ENCODE measurements around the gene PRDM1.

The PRDM1 gene

GRCh38 chr6:106116125-106116832 lies 30.1 kb downstream of the PRDM1 start:
- no peak for DNase-seq (ENCODE audit: low read depth in 2 of 2)

GRCh38 chr6:106117579-106117978 lies 31.4 kb downstream of the PRDM1 start:
- DNase-seq (ENCODE audit: low read depth in 2 of 2) = peak in 1 of 2 donors; percentile 51

DNA sequence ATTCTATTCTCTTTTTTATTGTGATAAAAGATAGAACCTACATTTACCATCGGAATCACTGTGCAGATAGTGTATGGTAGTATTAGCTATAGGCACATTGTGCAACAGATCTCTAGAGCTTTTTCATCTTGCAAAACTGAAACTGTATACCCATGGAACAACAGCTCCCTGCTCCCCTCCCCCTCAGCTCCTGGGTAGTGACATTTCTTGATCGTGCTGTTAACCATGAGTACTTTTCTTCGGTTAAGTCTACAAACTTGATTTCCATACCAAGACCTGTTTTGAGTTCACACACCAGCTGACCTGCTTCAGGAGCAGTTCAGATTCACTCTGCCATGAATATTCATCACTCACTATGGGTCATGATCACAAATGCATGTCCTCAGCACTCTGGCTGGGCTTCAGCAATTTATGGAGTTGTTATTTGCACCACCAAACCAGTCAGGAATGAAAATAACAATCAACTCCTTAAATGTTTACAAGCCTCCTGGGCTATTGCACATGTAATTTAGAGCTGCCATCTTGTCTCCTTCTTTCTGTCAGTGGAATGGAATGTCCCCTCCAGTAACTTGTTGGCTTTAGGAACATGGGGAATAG lies 32.8 kb downstream of the PRDM1 start:
- no peak for DNase-seq (ENCODE audit: low read depth in 2 of 2)

- DNase-seq (ENCODE audit: low read depth in 2 of 2) = no peak
Observed at GRCh38 chr6:106119546-106119945, 33.4 kb downstream of the PRDM1 start.

GRCh38 chr6:106120006-106120405 lies 33.9 kb downstream of the PRDM1 start:
- DNase-seq (ENCODE audit: low read depth in 2 of 2) = no peak

DNA sequence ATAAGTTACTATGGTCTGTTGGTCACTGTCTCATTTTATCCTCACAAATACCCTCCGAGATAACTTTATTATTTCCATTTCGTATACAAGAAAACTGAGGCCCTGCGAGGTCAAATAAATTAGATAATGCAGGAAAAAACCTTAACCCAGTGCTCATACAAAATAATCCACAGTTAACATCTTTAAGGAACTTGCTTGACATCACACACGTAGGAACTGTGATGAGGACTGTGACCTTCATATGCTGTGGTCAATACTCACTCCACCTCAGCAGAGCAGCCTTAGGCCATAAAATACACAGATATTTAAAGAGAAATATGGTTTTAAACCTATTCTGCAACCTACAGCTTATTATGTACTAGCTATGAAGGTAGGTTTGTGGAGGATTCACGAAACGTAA lies 34.3 kb downstream of the PRDM1 start:
- DNase-seq (ENCODE audit: low read depth in 2 of 2) = no peak

DNA sequence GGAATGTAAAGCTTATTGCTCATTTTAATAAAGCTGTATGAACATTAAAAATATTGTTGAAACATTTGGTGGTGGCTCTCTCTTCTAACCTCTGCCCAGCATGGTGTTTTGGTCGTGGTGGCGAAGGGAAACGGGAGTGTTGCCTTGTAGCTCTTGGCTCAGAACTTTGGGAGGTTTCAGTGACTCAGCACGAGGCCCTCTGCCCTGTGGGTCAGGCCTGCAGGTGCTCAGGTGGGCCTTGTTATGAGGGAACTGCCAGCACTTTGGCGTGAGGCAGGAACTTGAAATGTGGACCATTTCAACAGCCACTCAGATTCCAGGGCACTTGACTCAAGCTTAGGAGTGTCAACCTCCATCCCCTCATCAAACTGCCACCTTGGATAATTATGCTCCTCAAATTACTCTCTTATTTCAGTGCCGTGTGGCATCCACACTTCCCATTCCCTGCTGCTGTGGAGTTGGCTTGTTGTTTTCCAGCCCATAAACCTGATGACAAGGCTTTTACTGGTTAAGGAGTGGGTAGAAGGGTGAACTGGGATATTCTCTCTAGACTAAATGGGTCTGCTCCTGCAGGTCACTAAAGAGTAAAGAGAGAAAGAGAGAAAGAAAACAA lies 36.3 kb downstream of the PRDM1 start:
- no peak for DNase-seq (ENCODE audit: low read depth in 2 of 2)

DNA sequence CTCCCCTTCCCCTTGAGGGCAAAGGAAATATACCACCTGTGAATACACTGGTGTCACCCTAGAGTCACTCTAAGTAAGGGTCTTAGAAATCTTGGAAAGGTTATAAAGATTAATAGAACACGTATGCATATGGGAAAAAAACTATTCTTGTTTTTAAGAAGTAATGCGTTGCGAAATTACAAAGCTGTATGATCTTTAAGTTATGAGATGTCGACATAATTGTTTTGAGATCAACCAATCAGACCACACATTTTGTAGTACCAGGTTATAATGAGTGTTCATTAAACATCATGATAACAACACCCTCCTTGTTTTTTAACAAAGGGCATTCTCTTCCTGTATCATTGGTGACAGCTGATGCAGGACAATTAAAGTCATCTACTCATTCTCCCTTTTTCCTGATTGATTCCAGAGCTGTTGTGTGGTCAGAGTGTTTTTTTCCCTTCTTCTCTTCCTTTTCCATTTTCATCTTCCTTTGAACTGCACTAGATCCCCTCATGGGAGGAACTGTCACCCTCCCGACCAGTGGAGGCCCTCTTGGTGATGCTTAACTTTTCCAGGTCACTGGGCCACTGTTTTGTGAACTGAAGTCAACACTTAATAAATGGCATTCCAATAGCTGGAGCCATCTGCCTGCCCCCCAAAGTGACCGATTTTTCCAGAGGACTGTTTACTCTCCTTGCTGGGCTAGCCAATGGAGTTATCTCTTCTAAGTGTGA lies 37.0 kb downstream of the PRDM1 start:
- DNase-seq (ENCODE audit: low read depth in 2 of 2) = no peak

DNA sequence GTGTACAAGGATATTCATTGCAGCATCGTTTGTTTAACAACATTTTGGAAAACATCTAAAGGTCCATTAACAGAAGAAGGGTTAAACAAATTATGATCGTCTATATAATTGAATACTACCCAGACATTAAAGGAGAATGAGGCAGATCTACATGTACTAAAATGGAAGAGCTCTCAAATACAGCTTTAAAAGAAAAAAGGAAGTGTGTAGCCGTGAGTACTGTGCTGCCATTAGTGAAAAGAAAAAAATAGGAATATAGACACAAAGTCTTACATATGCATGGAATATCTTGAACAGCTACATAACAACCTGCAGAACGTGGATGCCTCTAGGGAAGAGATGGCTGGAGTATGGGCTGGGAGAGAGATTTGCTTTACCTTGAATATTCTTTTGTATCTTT lies 37.9 kb downstream of the PRDM1 start:
- DNase-seq (ENCODE audit: low read depth in 2 of 2) = no peak

DNA sequence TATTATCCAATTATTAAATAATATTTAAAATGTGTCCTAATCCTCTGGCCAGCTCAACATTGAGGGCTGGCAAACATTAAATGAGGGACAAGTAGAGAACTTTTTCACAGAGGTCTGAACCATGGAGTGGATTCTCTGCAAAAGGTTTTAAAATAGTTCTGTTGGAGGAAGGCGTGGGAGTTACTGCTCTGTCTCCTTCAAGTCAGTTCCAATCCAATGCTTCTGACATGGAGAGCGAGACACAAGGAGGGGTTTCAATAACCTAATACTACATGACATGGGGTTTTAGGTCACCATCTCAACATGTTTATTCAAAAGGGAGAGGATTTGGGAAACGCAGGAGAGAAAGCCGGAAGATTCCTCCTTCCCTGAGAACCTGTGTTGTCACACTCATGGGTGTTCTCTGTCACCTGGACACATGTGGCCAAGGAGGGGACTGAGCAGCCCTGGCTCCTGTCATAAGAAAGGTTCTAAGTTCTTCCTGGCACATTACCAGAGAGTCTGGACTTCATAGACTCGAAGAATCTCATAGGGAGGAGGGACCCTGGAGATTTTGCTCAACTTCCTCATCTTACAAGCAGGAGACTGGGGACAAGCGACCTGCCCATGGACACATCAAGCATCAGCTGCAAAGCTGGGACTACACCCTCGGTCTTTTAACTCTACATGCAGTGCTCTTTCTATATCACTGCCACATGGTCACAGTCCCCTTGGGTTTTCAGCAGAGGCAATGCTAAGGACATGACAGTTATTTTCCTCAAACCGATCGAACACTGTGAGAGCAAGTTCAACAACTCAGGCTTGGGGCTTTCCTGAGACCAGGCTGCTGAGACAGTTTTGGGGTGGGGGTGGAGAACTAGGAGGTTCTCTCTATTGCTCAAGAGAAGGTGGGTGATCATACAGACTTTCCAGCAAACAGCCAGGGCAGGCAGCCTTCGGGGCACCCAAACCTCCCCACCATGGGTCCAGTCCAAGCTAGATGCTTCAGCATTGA lies 38.6 kb downstream of the PRDM1 start:
- DNase-seq (ENCODE audit: low read depth in 2 of 2) = no peak

GRCh38 chr6:106125925-106126435 lies 39.8 kb downstream of the PRDM1 start:
- peak in 1 of 2 donors; percentile 35 for DNase-seq (ENCODE audit: low read depth in 2 of 2)

DNA sequence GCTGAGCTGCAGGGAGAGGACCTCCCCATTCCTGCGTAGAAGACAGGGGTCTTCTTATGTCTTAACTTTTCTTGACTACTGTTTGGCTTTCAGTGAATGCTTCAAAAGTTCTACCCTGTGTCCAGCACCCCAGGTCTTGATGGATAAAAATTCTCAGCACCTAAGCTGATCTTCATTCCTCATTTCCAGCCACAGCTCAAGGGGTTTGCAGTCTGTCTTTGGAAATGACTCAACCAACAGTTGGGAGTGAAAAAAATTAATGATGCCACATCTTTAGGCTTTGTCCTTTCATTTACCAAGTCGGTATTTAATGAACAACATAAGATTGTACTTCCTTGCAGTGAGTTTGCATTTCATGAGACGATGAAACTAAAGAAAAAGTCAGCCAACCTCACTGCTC lies 40.3 kb downstream of the PRDM1 start:
- no peak for DNase-seq (ENCODE audit: low read depth in 2 of 2)

GRCh38 chr6:106128981-106129781 lies 43.0 kb downstream of the PRDM1 start:
- DNase-seq (ENCODE audit: low read depth in 2 of 2) = no peak

- no peak for DNase-seq (ENCODE audit: low read depth in 2 of 2)
Observed at GRCh38 chr6:106132153-106132698, 46.1 kb downstream of the PRDM1 start.

DNA sequence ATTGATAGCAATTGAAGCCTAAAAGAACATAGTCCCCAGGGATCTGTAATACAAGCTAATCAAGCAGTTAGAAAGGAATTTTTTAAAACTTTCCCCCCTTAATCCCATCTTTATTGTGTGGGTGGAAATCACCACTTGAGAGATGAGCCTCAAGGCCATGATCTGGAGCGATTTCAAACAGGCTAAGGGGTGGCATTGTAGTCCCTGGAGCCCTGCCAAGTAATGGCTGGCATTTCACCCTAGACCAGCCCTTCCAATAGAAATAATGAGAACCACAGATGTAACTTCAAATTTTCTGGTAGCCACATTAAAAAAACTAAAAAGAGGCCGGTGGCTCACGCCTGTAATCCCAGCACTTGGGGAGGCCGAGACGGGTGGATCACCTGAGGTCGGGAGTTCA lies 46.9 kb downstream of the PRDM1 start:
- DNase-seq (ENCODE audit: low read depth in 2 of 2) = no peak

DNA sequence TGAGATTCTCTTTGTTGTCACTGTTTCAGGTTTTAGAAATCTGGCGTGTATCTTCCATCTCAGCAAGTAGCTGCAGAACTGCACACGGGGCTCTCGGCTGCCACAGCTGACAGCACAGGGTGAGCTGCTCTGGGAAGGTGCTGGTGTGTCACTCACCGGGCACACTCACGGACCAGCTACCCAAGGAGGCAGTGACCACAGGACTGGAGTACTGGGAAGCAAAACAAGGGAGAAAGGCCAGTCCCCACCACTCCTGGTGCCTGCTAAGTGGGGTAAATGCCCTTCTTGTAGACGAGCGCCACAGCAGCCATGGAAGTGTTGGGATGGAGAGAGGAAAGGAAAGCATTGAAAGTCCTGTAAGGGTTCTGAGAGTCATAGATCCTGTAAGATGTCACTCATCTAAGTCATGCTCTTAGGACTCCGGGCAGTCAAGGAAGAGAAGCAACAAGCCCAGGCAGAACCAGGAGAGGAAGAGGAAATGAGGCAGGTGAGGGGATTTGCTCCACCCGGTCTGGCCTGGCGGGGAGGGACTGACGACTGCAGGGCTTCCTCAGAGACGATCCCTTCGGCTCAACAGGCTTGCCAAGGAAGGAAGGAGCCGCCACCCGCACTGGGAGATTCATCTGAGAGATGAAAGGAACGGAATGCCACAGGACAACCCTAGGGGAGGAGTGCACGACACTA lies 48.1 kb downstream of the PRDM1 start:
- no peak for DNase-seq (ENCODE audit: low read depth in 2 of 2)

DNA sequence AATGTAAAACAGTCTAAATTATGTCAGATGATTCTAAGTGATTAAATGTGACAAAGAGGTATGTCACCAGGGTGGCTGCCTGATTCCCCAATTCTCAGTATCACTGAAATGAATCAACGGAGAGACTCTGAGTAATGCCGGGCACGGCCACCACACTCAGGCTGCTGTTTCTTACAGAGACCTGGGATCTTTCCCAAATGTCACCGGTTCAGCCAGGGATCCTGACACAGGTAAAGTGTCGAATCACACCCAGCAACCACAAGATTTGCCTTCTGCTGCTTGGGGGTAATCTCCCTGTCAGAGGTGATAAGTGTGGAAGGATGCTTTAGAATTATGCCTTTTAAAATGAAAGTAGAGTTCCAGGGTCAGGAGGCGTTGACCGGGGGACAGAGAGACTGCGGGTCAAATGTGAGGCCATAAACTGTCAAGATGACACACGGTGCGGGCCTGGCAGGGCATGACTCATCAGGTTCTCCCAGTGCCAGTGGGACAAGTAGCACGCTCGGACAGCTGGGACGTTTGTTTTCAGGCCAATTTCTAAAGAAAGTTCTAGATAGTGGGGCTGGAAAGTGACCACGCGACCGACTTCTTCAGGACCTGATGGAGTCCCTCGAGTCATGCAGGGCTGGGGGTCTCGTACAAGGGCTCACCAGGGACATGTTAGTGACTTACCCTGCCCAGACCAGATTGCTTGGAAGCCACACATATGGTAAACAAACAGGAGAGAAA lies 48.9 kb downstream of the PRDM1 start:
- DNase-seq (ENCODE audit: low read depth in 2 of 2) = no peak

GRCh38 chr6:106135911-106136571 lies 49.9 kb downstream of the PRDM1 start:
- no peak for DNase-seq (ENCODE audit: low read depth in 2 of 2)

Measured in stimulated activated CD4-positive, alpha-beta T cell treated with anti-CD3 and anti-CD28 coated beads, Interleukin-1b, Interleukin-23, amount 100 ng/mL, for 4 hours (primary cell).